K562 (cell line): Measurements from ENCODE around the gene LRMDA. TPM values are rescaled to one million over a fixed set of nuclear protein-coding genes. Genes with fewer than 3 reads are reported as not detected.

Experiments
- ATAC-seq: fragments of 200-7000 bp; cut with Tn5 transposase; 3 replicates; pipeline ENCODE4 v1.9.1; 2020; ENCODE audit warnings: moderate library complexity
- BruUV-seq: library from RNA; stranded (reverse); fragments of 400-500 nt; replicated peaks from 2 replicates; lab custom pipeline; 2021; lab: Mats Ljungman, UMichigan
- CTCF ChIA-PET: fragments of 300-600 bp; formaldehyde crosslinking; extraction: SDS; loops from one replicate; lab custom pipeline; 2021; ENCODE audit warnings: low intra/inter-chr PET ratio; lab: Yijun Ruan, JAX
- POLR2A ChIA-PET: fragments of 300-600, 350-650 bp; sonication (Branson Sonifier 250); formaldehyde crosslinking; extraction: SDS; loops from one replicate; lab custom pipeline; 2021; ENCODE audit warnings: antibody characterized with exemption, inconsistent platforms; lab: Yijun Ruan, JAX
- DNase-seq, 4 experiments: peaks; one replicate each; pipeline versions ENCODE4 v3.0.0 to v3.0.0-alpha.2; 2011 to 2018; ENCODE audit warnings: low spot score in 3 of 4, mixed read lengths in 3 of 4; ENCODE audit errors: extremely low read depth in 1 of 4
- FAIRE-seq: peaks from 2 replicates; lab custom pipeline; 2011; peaks lifted over from hg19 to GRCh38; lab: Jason Lieb, UNC
- H2AFZ ChIP-seq: 2 replicates; pipeline ENCODE4 v1.6.0; 2011; ENCODE audit warnings: low read depth, low read length, control low read depth, inconsistent platforms
- H3K27ac ChIP-seq: fragments of 200-600 bp; 3 replicates; pipeline ENCODE4 v1.8.0; 2011; ENCODE audit warnings: low read depth, mild to moderate bottlenecking, control low read depth, inconsistent platforms, low read length, moderate library complexity, mixed read lengths; ENCODE audit errors: extremely low read depth
- H3K27me3 ChIP-seq, 2 experiments: fragments of 300-600 bp in 1 of 2; 2 replicates in 1 of 2; 3 replicates in 1 of 2; pipeline versions ENCODE4 v1.6.0 to v1.8.0; 2011; ENCODE audit warnings: inconsistent platforms in 2 of 2, low read length in 2 of 2, mild to moderate bottlenecking in 1 of 2, mixed read lengths in 1 of 2, moderate library complexity in 1 of 2; ENCODE audit not compliant: control insufficient read depth in 2 of 2, insufficient read depth in 2 of 2
- H3K36me3 ChIP-seq: fragments of 300-600 bp; 3 replicates; pipeline ENCODE4 v1.8.0; 2011; ENCODE audit warnings: mild to moderate bottlenecking, low read length, inconsistent platforms; ENCODE audit not compliant: control insufficient read depth, insufficient read depth
- H3K4me1 ChIP-seq, 2 experiments: fragments of 200-600 bp in 1 of 2; replicated peaks in 1 of 2; 2 replicates in 1 of 2; 3 replicates in 1 of 2; pipeline versions ENCODE4 v1.5.1 to v1.8.0; 2011; ENCODE audit warnings: inconsistent platforms in 2 of 2, low read length in 2 of 2, mild to moderate bottlenecking in 1 of 2, mixed read lengths in 1 of 2, moderate library complexity in 1 of 2; ENCODE audit not compliant: control insufficient read depth in 2 of 2, insufficient read depth in 2 of 2
- H3K4me2 ChIP-seq: 2 replicates; pipeline ENCODE4 v1.6.1; 2011; ENCODE audit warnings: low read length, control low read depth, inconsistent platforms, mixed read lengths; ENCODE audit not compliant: insufficient read depth
- H3K4me3 ChIP-seq: fragments of 200-600 bp; sonication (generic), shearing (Covaris generic); 2 replicates; pipeline ENCODE4 v1.5.1; 2016; ENCODE audit warnings: control low read depth, inconsistent platforms
- H3K79me2 ChIP-seq: fragments of 200-600 bp; 3 replicates; pipeline ENCODE4 v1.8.0; 2011; ENCODE audit warnings: low read length, inconsistent platforms; ENCODE audit not compliant: control insufficient read depth, insufficient read depth
- H3K9ac ChIP-seq, 2 experiments: 2 replicates each; pipeline versions ENCODE4 v1.6.0 to v1.6.1; 2011; ENCODE audit warnings: low read depth in 2 of 2, low read length in 2 of 2, control low read depth in 1 of 2, inconsistent platforms in 1 of 2, mild to moderate bottlenecking in 1 of 2, mixed read lengths in 1 of 2; ENCODE audit not compliant: insufficient read depth in 1 of 2
- H3K9me1 ChIP-seq: one replicate; pipeline ENCODE4 v1.6.0; 2011; ENCODE audit warnings: inconsistent platforms, mild to moderate bottlenecking, low read length, moderate library complexity; ENCODE audit not compliant: control insufficient read depth, insufficient read depth
- H3K9me3 ChIP-seq: replicated peaks from 2 replicates; pipeline ENCODE4 v1.5.1; 2011; ENCODE audit warnings: low read depth, low read length, inconsistent platforms; ENCODE audit not compliant: control insufficient read depth, insufficient read depth
- H4K20me1 ChIP-seq: replicated peaks from 2 replicates; pipeline ENCODE4 v1.6.1; 2011; ENCODE audit warnings: low read length, inconsistent platforms, mixed read lengths; ENCODE audit not compliant: control insufficient read depth, insufficient read depth
- CBX2 ChIP-seq: fragments of 200-600 bp; sonication (generic); IDR thresholded peaks from one replicate; pipeline ENCODE4 v1.6.1; 2012; ENCODE audit warnings: mild to moderate bottlenecking, low read length, inconsistent platforms; ENCODE audit not compliant: insufficient read depth, poor library complexity, severe bottlenecking
- DNMT1 ChIP-seq: fragments of 450-650 bp; IDR thresholded peaks from 2 replicates; pipeline ENCODE4 v1.6.1; 2016; ENCODE audit warnings: antibody characterized with exemption, mild to moderate bottlenecking
- EGR1 ChIP-seq: fragments of 450-650 bp; conservative IDR thresholded peaks from 2 replicates; pipeline ENCODE4 v1.6.1; 2017; ENCODE audit warnings: mild to moderate bottlenecking
- JUND ChIP-seq, 2 experiments: IDR thresholded peaks; 2 replicates in 1 of 2; 3 replicates in 1 of 2; pipeline ENCODE4 v1.6.1; 2011; ENCODE audit warnings: borderline replicate concordance in 2 of 2, low read depth in 2 of 2, low read length in 2 of 2, improper control_type of control experiment in 1 of 2, missing biosample characterization in 1 of 2, missing genetic modification characterization in 1 of 2, missing genetic modification reagents in 1 of 2
- MCM7 ChIP-seq, 2 experiments: fragments of 450-650 bp; IDR thresholded peaks; 2 replicates each; pipeline ENCODE4 v1.6.1; 2016 to 2018
- MYBL2 ChIP-seq, 2 experiments: fragments of 450-650 bp in 1 of 2; sonication (generic) in 1 of 2; formaldehyde crosslinking in 1 of 2; IDR thresholded peaks; 2 replicates each; pipeline versions ENCODE4 v1.6.1 to v1.8.1; 2017 to 2022; ENCODE audit warnings: borderline replicate concordance in 1 of 2, inconsistent platforms in 1 of 2, low read depth in 1 of 2, mild to moderate bottlenecking in 1 of 2, missing genetic modification reagents in 1 of 2, moderate library complexity in 1 of 2
- SFPQ ChIP-seq: fragments of 200-400 bp; formaldehyde crosslinking; IDR thresholded peaks from 2 replicates; pipeline ENCODE4 v1.6.1; 2017; ENCODE audit warnings: mild to moderate bottlenecking, low read depth, low read length, moderate library complexity
- ZNF707 ChIP-seq: fragments of 250-450 bp; sonication (Bioruptor Pico); conservative IDR thresholded peaks from 2 replicates; pipeline ENCODE4 v1.8.0; 2022; ENCODE audit warnings: inconsistent platforms, mild to moderate bottlenecking, moderate library complexity
- WGBS: fragments of 100-300 bp; shearing (Covaris generic); methylation state at CpG from one replicate; pipeline ENCODE4 v1.1.6; 2016; ENCODE audit warnings: low coverage, mixed read lengths; ENCODE audit not compliant: insufficient coverage; ENCODE audit errors: missing lambda C conversion rate; 5-methylcytosine and 5-hydroxymethylcytosine counted together
- in situ Hi-C: fragments of 300-500 bp; cut with MboI; formaldehyde crosslinking; loops from 4 replicates; pipeline ENCODE4 v1.15.0; 2018; ENCODE audit warnings: inconsistent platforms, mixed read lengths
- intact Hi-C: fragments of 100-400 bp; cut with micrococcal nuclease; formaldehyde crosslinking; loops from 2 replicates; pipeline ENCODE4 v1.14.2; 2022
- polyA plus RNA-seq, 8 experiments: library from polyadenylated mRNA; depleted of rRNA in 4 of 8; stranded (reverse) in 5 of 8; unstranded in 3 of 8; fragments of >200 nt; fragmentation: Nextera tagmentation in 2 of 8; fragmentation: Illumina TruSeq in 1 of 8; extraction: Ambion mirVana in 2 of 8; extraction: Trizol in 1 of 8; gene quantifications; 2 replicates each; pipeline versions ENCODE4 v1.2.1 to v1.2.3, GENCODE V29; 2011 to 2014; ENCODE audit warnings: inconsistent platforms in 1 of 8, missing spikeins in 1 of 8
- total RNA-seq, 7 experiments: library from RNA; depleted of rRNA in 6 of 7; stranded (reverse); fragments of >200 nt in 6 of 7; fragmentation: Illumina TruSeq in 2 of 7; extraction: Trizol in 2 of 7; gene quantifications; 2 replicates each; pipeline versions ENCODE4 v1.2.1 to v1.2.3, GENCODE V29; 2011 to 2021; ENCODE audit warnings: low replicate concordance in 1 of 7
- TF ChIP-seq, protein P1 (sequence below): fragments of 250-450 bp; sonication (Bioruptor Pico); IDR thresholded peaks from 2 replicates; pipeline ENCODE4 v1.5.0; 2021; ENCODE audit warnings: mild to moderate bottlenecking, borderline replicate concordance
- TF ChIP-seq, protein P2 (sequence below): fragments of 150-350 bp; IDR thresholded peaks from 2 replicates; pipeline ENCODE4 v1.6.1; 2014; ENCODE audit warnings: low read depth, mild to moderate bottlenecking, low read length, borderline replicate concordance

The LRMDA gene
- total and polyA plus RNA-seq, 9 of the 15 experiments (the other 6 are each of a cell fraction or from before 2014, with no cell fraction given) = 0.25 TPM; not detected in 8

- DNase-seq (no peak), FAIRE-seq (no peak), ATAC-seq (no peak)
- in situ Hi-C loops = no loop called here
- Histone ChIP-seq H4K20me1 (no peaks in the 10 kb centered on the region), H3K9me3 (no peaks in the 10 kb centered on the region), H3K36me3 (no peaks in the 10 kb centered on the region), H3K4me1 (no peaks in the 10 kb centered on the region), H3K79me2 (no peaks in the 10 kb centered on the region), H3K27ac (no peak overlapping the region), H2AFZ (no peak overlapping the region), H3K4me2 (no peak overlapping the region), H3K4me3 (no peak overlapping the region), H3K9me1 (no peaks in the 10 kb centered on the region), H3K9ac (no peak overlapping the region), H3K27me3 (no peaks in the 10 kb centered on the region)
- ChIA-PET POLR2A (no interaction called here), CTCF (no interaction called here)
- BruUV-seq = no TSS peak
- intact Hi-C loops = no loop called here
- WGBS = 0% methylated on average over 1 of the region's 1 CpG
- TF ChIP-seq CBX2 = no peak
- no peak for TF ChIP-seq EGR1
- TF ChIP-seq, protein P1, sequence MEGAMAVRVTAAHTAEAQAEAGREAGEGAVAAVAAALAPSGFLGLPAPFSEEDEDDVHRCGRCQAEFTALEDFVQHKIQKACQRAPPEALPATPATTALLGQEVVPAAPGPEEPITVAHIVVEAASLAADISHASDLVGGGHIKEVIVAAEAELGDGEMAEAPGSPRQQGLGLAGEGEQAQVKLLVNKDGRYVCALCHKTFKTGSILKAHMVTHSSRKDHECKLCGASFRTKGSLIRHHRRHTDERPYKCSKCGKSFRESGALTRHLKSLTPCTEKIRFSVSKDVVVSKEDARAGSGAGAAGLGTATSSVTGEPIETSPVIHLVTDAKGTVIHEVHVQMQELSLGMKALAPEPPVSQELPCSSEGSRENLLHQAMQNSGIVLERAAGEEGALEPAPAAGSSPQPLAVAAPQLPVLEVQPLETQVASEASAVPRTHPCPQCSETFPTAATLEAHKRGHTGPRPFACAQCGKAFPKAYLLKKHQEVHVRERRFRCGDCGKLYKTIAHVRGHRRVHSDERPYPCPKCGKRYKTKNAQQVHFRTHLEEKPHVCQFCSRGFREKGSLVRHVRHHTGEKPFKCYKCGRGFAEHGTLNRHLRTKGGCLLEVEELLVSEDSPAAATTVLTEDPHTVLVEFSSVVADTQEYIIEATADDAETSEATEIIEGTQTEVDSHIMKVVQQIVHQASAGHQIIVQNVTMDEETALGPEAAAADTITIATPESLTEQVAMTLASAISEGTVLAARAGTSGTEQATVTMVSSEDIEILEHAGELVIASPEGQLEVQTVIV (CRISPR knock-in tag) = no peak
- no peak for TF ChIP-seq DNMT1
- TF ChIP-seq MYBL2 (IDR thresholded peaks at IDR 0.05; ENCODE audit: low read depth) = no peak
- no peak for TF ChIP-seq MYBL2 (CRISPR knock-in tag; IDR thresholded peaks at IDR 0.05; ENCODE audit: borderline replicate concordance)
- no peak for TF ChIP-seq JUND (IDR thresholded peaks at IDR 0.05; ENCODE audit: borderline replicate concordance, low read depth, low read length)
- no peak for TF ChIP-seq JUND (tag; IDR thresholded peaks at IDR 0.05; ENCODE audit: borderline replicate concordance, low read depth, low read length)
- TF ChIP-seq MCM7 (IDR thresholded peaks at IDR 0.05) = no peak
- TF ChIP-seq SFPQ = no peak
- TF ChIP-seq, protein P2, sequence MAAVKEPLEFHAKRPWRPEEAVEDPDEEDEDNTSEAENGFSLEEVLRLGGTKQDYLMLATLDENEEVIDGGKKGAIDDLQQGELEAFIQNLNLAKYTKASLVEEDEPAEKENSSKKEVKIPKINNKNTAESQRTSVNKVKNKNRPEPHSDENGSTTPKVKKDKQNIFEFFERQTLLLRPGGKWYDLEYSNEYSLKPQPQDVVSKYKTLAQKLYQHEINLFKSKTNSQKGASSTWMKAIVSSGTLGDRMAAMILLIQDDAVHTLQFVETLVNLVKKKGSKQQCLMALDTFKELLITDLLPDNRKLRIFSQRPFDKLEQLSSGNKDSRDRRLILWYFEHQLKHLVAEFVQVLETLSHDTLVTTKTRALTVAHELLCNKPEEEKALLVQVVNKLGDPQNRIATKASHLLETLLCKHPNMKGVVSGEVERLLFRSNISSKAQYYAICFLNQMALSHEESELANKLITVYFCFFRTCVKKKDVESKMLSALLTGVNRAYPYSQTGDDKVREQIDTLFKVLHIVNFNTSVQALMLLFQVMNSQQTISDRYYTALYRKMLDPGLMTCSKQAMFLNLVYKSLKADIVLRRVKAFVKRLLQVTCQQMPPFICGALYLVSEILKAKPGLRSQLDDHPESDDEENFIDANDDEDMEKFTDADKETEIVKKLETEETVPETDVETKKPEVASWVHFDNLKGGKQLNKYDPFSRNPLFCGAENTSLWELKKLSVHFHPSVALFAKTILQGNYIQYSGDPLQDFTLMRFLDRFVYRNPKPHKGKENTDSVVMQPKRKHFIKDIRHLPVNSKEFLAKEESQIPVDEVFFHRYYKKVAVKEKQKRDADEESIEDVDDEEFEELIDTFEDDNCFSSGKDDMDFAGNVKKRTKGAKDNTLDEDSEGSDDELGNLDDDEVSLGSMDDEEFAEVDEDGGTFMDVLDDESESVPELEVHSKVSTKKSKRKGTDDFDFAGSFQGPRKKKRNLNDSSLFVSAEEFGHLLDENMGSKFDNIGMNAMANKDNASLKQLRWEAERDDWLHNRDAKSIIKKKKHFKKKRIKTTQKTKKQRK = no peak
- TF ChIP-seq ZNF707 = no peak
Measured at GRCh38 chr10:75484717-75485116, 53.3 kb downstream of the LRMDA start.
